Upper lobe of left lung (tissue), 6 donors: Measurements from ENCODE around the gene HOXC11. TPM values are rescaled to one million over a fixed set of nuclear protein-coding genes. Genes with fewer than 3 reads are reported as not detected.

Experiments used
- ATAC-seq, 2 donors: fragments of 200-7000 bp; cut with Tn5 transposase; one replicate each; pipeline ENCODE4 v1.9.1; 2022; ENCODE audit warnings: mild to moderate bottlenecking in 2 of 2, moderate library complexity in 2 of 2; ENCODE audit not compliant: low FRiP score in 2 of 2
- DNase-seq, 2 donors: peaks; one replicate each; pipeline ENCODE4 v3.0.0-alpha.2; 2019 to 2020
- H3K27ac ChIP-seq, 4 donors: fragments of 200-600 bp; sonication (generic); one replicate each; pipeline ENCODE4 v1.5.1; 2016 to 2019
- H3K27me3 ChIP-seq, 4 donors: fragments of 200-600 bp; sonication (generic); one replicate each; pipeline ENCODE4 v1.5.1; 2017 to 2019
- H3K36me3 ChIP-seq, 4 donors: fragments of 200-600 bp; sonication (generic); one replicate each; pipeline ENCODE4 v1.5.1; 2016 to 2019
- H3K4me1 ChIP-seq, 4 donors: fragments of 200-600 bp; sonication (generic); one replicate each; pipeline ENCODE4 v1.5.1; 2018 to 2019
- H3K4me3 ChIP-seq, 4 donors: fragments of 200-600 bp; sonication (generic); one replicate each; pipeline ENCODE4 v1.5.1; 2017 to 2019; ENCODE audit warnings: mild to moderate bottlenecking in 2 of 4, moderate library complexity in 1 of 4
- H3K9me3 ChIP-seq, 4 donors: fragments of 200-600 bp; sonication (generic); one replicate each; pipeline ENCODE4 v1.5.1; 2018 to 2019
- CTCF ChIP-seq, 6 experiments: fragments of 450-650 bp in 4 of 6; fragments of 200-600 bp in 2 of 6; sonication (generic) in 2 of 6; IDR thresholded peaks; one replicate each; pipeline ENCODE4 v1.5.1; 2016 to 2019; ENCODE audit warnings: antibody characterized with exemption in 6 of 6
- EP300 ChIP-seq, 4 donors: sonication (generic); formaldehyde crosslinking; IDR thresholded peaks; one replicate each; pipeline ENCODE4 v1.5.1; 2017; ENCODE audit warnings: antibody characterized with exemption in 4 of 4, control low read depth in 2 of 4
- POLR2A ChIP-seq, 4 donors: fragments of 450-650 bp; IDR thresholded peaks; one replicate each; pipeline ENCODE4 v1.5.1; 2016 to 2017; ENCODE audit warnings: antibody characterized with exemption in 4 of 4, mild to moderate bottlenecking in 2 of 4
- POLR2AphosphoS5 ChIP-seq, 2 donors: sonication (generic); formaldehyde crosslinking; IDR thresholded peaks; one replicate each; pipeline ENCODE4 v1.5.1; 2017; ENCODE audit warnings: antibody characterized with exemption in 2 of 2
- WGBS, 2 donors: methylation state at CpG; one replicate each; pipeline ENCODE4 v1.1.5; 2017 to 2018; 5-methylcytosine and 5-hydroxymethylcytosine counted together
- total RNA-seq, 6 donors: library from RNA; depleted of rRNA in 4 of 6; stranded (reverse); fragments of >200 nt in 4 of 6; gene quantifications; one replicate each; pipeline versions ENCODE4 v1.1.0 to v1.2.1, GENCODE V29; 2016 to 2021
- donor health status: DM: no; HTN: no; CAD: no; lungs with moderate emphysema.
- donor health status: DM: no; HTN: yes; CAD: no; lungs with severe emphysema.

HOXC11 gene
- total RNA-seq, 6 donors from 2014 or later = not detected

GRCh38 chr12:53971129-53971528 lies 1.8 kb upstream of the HOXC11 start:
- no peaks in the 10 kb centered on the region for H3K36me3 ChIP-seq
- H3K4me1 ChIP-seq = peaks cover 22 to 34% (median 31%) of the 10 kb centered on the region in 4 donors
- no peak overlapping the region for H3K4me3 ChIP-seq
- H3K27me3 ChIP-seq = peaks cover 9 to 93% (median 58%) of the 10 kb centered on the region in 4 donors
- 54 to 57% methylated on average over 3 of the region's 3 CpGs for WGBS, 2 donors
- H3K27ac ChIP-seq = no peak overlapping the region
- no peak for TF ChIP-seq EP300 (IDR thresholded peaks at IDR 0.05)
- TF ChIP-seq POLR2AphosphoS5 (IDR thresholded peaks at IDR 0.05) = no peak
- TF ChIP-seq POLR2A (IDR thresholded peaks at IDR 0.05) = no peak
- TF ChIP-seq CTCF (IDR thresholded peaks at IDR 0.05) = no peak
- H3K9me3 ChIP-seq = no peaks in the 10 kb centered on the region
- ATAC-seq (no peak), DNase-seq (no peak)

- Histone ChIP-seq H3K4me3 (no peak overlapping the region), H3K27ac (no peak overlapping the region), H3K9me3 (no peaks in the 10 kb centered on the region), H3K36me3 (no peaks in the 10 kb centered on the region), H3K27me3 (peaks cover 9 to 92% (median 58%) of the 10 kb centered on the region in 4 donors), H3K4me1 (peaks cover 22 to 29% (median 26%) of the 10 kb centered on the region in 4 donors)
- 31 to 41% methylated on average over 2 of the region's 2 CpGs for WGBS, 2 donors
- no peak for ATAC-seq
- no peak for DNase-seq
- TF ChIP-seq EP300 (IDR thresholded peaks at IDR 0.05) (no peak), POLR2A (IDR thresholded peaks at IDR 0.05) (no peak), CTCF (IDR thresholded peaks at IDR 0.05) (no peak), POLR2AphosphoS5 (IDR thresholded peaks at IDR 0.05) (no peak)
These were observed 1.2 kb upstream of the HOXC11 start for GRCh38 chr12:53971686-53972085.

GRCh38 chr12:53972152-53972702 lies 699 bp upstream of the HOXC11 start:
- TF ChIP-seq CTCF (IDR thresholded peaks at IDR 0.05) = no peak
- no peak for TF ChIP-seq EP300 (IDR thresholded peaks at IDR 0.05)
- no peak for TF ChIP-seq POLR2A (IDR thresholded peaks at IDR 0.05)
- no peak for TF ChIP-seq POLR2AphosphoS5 (IDR thresholded peaks at IDR 0.05)
- Histone ChIP-seq H3K4me1 (peaks cover 22 to 28% (median 25%) of the 10 kb centered on the region in 4 donors), H3K36me3 (no peaks in the 10 kb centered on the region), H3K4me3 (no peak overlapping the region), H3K27me3 (peaks cover 9 to 90% (median 56%) of the 10 kb centered on the region in 4 donors), H3K27ac (no peak overlapping the region), H3K9me3 (no peaks in the 10 kb centered on the region)
- DNase-seq (no peak), ATAC-seq (no peak)
- 31 to 34% methylated on average over 9 of the region's 9 CpGs for WGBS, 2 donors

- Histone ChIP-seq H3K9me3 (no peaks in the 10 kb centered on the region), H3K4me3 (peak overlapping the region in 2 of 4 donors; percentile 16 to 25), H3K4me1 (peaks cover 22 to 28% (median 25%) of the 10 kb centered on the region in 4 donors), H3K27ac (no peak overlapping the region), H3K36me3 (no peaks in the 10 kb centered on the region), H3K27me3 (peaks cover 9 to 92% (median 52%) of the 10 kb centered on the region in 4 donors)
- DNase-seq (peak in 1 of 2 donors; percentile 80), ATAC-seq (peak in 1 of 2 donors; percentile 23)
- TF ChIP-seq CTCF (IDR thresholded peaks at IDR 0.05) (no peak), EP300 (IDR thresholded peaks at IDR 0.05) (no peak), POLR2AphosphoS5 (IDR thresholded peaks at IDR 0.05) (no peak), POLR2A (IDR thresholded peaks at IDR 0.05) (no peak)
- 8 to 10% methylated on average over 33 to 63 of the region's 71 CpGs for WGBS, 2 donors
These were observed 513 bp downstream of the HOXC11 start for GRCh38 chr12:53973236-53974042.
